ENCODE measurements around the gene CAPN10. TPM values are rescaled to one million over a fixed set of nuclear protein-coding genes. Genes with fewer than 3 reads are reported as not detected.

CAPN10 gene
- total and polyA plus RNA-seq, 2 donors (not counting 3 experiments of a cell fraction or from before 2014, with no cell fraction given) = 25.2 to 39.9 TPM

GRCh38 chr2:240611601-240612210, 25.2 kb downstream of the CAPN10 start:
- H3K4me1 ChIP-seq (ENCODE audit: control insufficient read depth, extremely low read depth, insufficient read depth, low read length) = no peaks in the 10 kb centered on the region
- H3K79me2 ChIP-seq (ENCODE audit: control insufficient read depth, insufficient read depth, low read length) = no peaks in the 10 kb centered on the region
- intact Hi-C loops (cut with micrococcal nuclease) = no loop called here
- H3K27ac ChIP-seq (ENCODE audit: insufficient read depth, low read depth, low read length) = no peak overlapping the region
- no peaks in the 10 kb centered on the region for H3K36me3 ChIP-seq (ENCODE audit: control insufficient read depth in 2 of 2, extremely low read depth in 1 of 2, insufficient read depth in 2 of 2, low read length in 2 of 2)
- H3K9me1 ChIP-seq (replicated peaks; ENCODE audit: control insufficient read depth, extremely low read depth, insufficient read depth, low read length) = no peaks in the 10 kb centered on the region
- DNase-seq (ENCODE audit: low read depth, low spot score) (no peak), FAIRE-seq (no peak)
- H3K27me3 ChIP-seq (ENCODE audit: control insufficient read depth in 2 of 2, insufficient read depth in 2 of 2, low read length in 2 of 2) = no peaks in the 10 kb centered on the region
- H2AFZ ChIP-seq (ENCODE audit: low read depth, low read length) = no peak overlapping the region
- ChIA-PET POLR2A (no interaction called here), CTCF (no interaction called here)
- no peaks in the 10 kb centered on the region for H4K20me1 ChIP-seq (replicated peaks; ENCODE audit: control insufficient read depth, extremely low read depth, insufficient read depth, low read length)
- TF ChIP-seq POLR2AphosphoS5 (IDR thresholded peaks at IDR 0.05; ENCODE audit: insufficient read depth, low read depth, low read length) (no peak), GATA2 (IDR thresholded peaks at IDR 0.05; ENCODE audit: insufficient read depth, insufficient read length, low read depth, low read length) (no peak), POLR2A (IDR thresholded peaks at IDR 0.05; ENCODE audit: low read depth, low read length) (no peak), MYC (IDR thresholded peaks at IDR 0.05; ENCODE audit: low read depth, low read length) (no peak), JUN (IDR thresholded peaks at IDR 0.05; ENCODE audit: borderline replicate concordance, insufficient read depth, insufficient read length, low read depth) (no peak), EZH2 (IDR thresholded peaks at IDR 0.05; ENCODE audit: borderline replicate concordance, low read depth, low read length, severe bottlenecking) (no peak), FOS (IDR thresholded peaks at IDR 0.05; ENCODE audit: borderline replicate concordance, insufficient read depth, low read length) (no peak), CTCF (IDR thresholded peaks at IDR 0.05; ENCODE audit: extremely low read depth in 1 of 2, insufficient read depth in 1 of 2, low read depth in 1 of 2, low read length in 2 of 2) (no peak)
- dilution Hi-C loops (cut with MboI; ENCODE audit: extremely low pct_ligation_motif_present, low sequenced_read_pairs) = no loop called here
- no peak overlapping the region for H3K4me3 ChIP-seq (replicated peaks in 1 of 3; ENCODE audit: insufficient read depth in 1 of 3, low read depth in 1 of 3, low read length in 3 of 3)
- H3K9me3 ChIP-seq (replicated peaks; ENCODE audit: control insufficient read depth, insufficient read depth, low read length) = no peaks in the 10 kb centered on the region
- H3K9ac ChIP-seq (replicated peaks; ENCODE audit: extremely low read depth, insufficient read depth, low read length) = no peak overlapping the region
- no TSS peak for BruUV-seq (replicated peaks)
- no peak overlapping the region for H3K4me2 ChIP-seq (ENCODE audit: insufficient read depth, low read length)

Data from endothelial cell of umbilical vein (primary cell).